Smooth muscle cell (in vitro differentiated cells): ENCODE data around the gene KDR. TPM values are rescaled to one million over a fixed set of nuclear protein-coding genes. Genes with fewer than 3 reads are reported as not detected.
A peak's percentile ranks its signal among the peaks of the same experiment; 100 is the strongest.

ENCODE experiments used
- DNase-seq: peaks from one replicate; lab custom pipeline; 2025; ENCODE audit not compliant: unreplicated experiment; lab: John Stamatoyannopoulos, UW
- H2AFZ ChIP-seq: fragments of 200-600 bp; sonication (generic); 2 replicates; pipeline ENCODE4 v1.6.0; 2016; ENCODE audit warnings: antibody characterized with exemption, low read depth, mild to moderate bottlenecking
- H3F3A ChIP-seq: fragments of 200-600 bp; sonication (generic); 2 replicates; pipeline ENCODE4 v1.6.0; 2017; ENCODE audit warnings: antibody characterized with exemption, low read depth
- H3K27ac ChIP-seq: fragments of 200-600 bp; sonication (generic); 2 replicates; pipeline ENCODE4 v1.5.1; 2016; ENCODE audit warnings: low read depth, mild to moderate bottlenecking
- H3K27me3 ChIP-seq: fragments of 200-600 bp; sonication (generic); 2 replicates; pipeline ENCODE4 v1.6.1; 2016; ENCODE audit warnings: low read depth, mild to moderate bottlenecking
- H3K36me3 ChIP-seq: fragments of 200-600 bp; sonication (generic); 2 replicates; pipeline ENCODE4 v1.5.1; 2016; ENCODE audit warnings: low read depth
- H3K4me1 ChIP-seq: fragments of 200-600 bp; sonication (generic); 2 replicates; pipeline ENCODE4 v1.5.1; 2016; ENCODE audit warnings: low read depth
- H3K4me2 ChIP-seq: fragments of 200-600 bp; sonication (generic); 2 replicates; pipeline ENCODE4 v1.6.0; 2016; ENCODE audit warnings: mild to moderate bottlenecking
- H3K4me3 ChIP-seq: fragments of 200-600 bp; sonication (generic); 2 replicates; pipeline ENCODE4 v1.5.1; 2016; ENCODE audit warnings: mild to moderate bottlenecking
- H3K79me2 ChIP-seq: fragments of 200-600 bp; sonication (generic); 2 replicates; pipeline ENCODE4 v1.6.0; 2016; ENCODE audit warnings: low read depth, mild to moderate bottlenecking
- H3K9ac ChIP-seq: fragments of 200-600 bp; sonication (generic); 2 replicates; pipeline ENCODE4 v1.6.0; 2016; ENCODE audit warnings: low read depth
- H3K9me3 ChIP-seq: fragments of 200-600 bp; sonication (generic); replicated peaks from 2 replicates; pipeline ENCODE4 v1.5.1; 2016; ENCODE audit warnings: low read depth
- H4K20me1 ChIP-seq: fragments of 200-600 bp; sonication (generic); 2 replicates; pipeline ENCODE4 v1.6.0; 2016; ENCODE audit warnings: low read depth
- whole genome bisulfite sequencing: methylation state at CpG from one replicate; pipeline ENCODE4 v1.1.7; 2016; ENCODE audit warnings: low lambda C conversion rate; 5-methylcytosine and 5-hydroxymethylcytosine counted together
- polyA plus RNA-seq: library from polyadenylated mRNA; unstranded; fragments of >200 nt; fragmentation: Nextera tagmentation; extraction: Ambion mirVana; gene quantifications from 2 replicates; pipeline ENCODE4 v1.2.1, GENCODE V29; 2016
- total RNA-seq: library from RNA; depleted of rRNA; stranded (reverse); fragments of >200 nt; gene quantifications from 2 replicates; pipeline ENCODE4 v1.2.3, GENCODE V29; 2014
- TF ChIP-seq, protein P1 (sequence below): fragments of 200-600 bp; sonication (generic); IDR thresholded peaks from 2 replicates; pipeline ENCODE4 v1.5.1; 2017; ENCODE audit warnings: borderline replicate concordance, mild to moderate bottlenecking, antibody characterized with exemption; ENCODE audit not compliant: insufficient read depth, poor library complexity, severe bottlenecking

KDR gene
- total and polyA plus RNA-seq, 2 experiments from 2014 or later: 27.7 to 56.3 TPM

DNA sequence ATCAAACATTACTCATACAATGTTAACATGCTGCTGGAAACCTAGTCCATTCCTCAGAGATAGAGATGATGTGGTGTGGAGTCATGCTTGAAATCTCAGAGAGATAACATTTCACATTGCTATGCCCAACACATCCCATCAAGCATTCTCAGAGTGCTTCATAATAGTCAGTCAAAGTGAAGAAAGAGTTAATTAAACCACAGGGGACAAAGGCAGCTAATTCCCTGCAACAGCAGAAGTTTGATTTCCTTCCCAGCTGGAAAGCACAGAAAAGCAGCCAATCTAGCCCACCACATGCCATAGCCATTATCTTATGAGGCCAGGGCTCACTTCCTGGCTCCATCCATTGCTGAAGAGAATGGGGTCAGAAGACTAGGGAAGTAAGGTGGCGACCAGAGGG is 8.9 kb downstream of the KDR start:
- Histone ChIP-seq H4K20me1 (no peaks in the 10 kb centered on the region), H3K4me3 (no peak overlapping the region), H3K9ac (no peak overlapping the region), H3F3A (no peaks in the 10 kb centered on the region), H3K4me1 (peaks cover 20% of the 10 kb centered on the region), H3K27me3 (no peaks in the 10 kb centered on the region), H2AFZ (no peak overlapping the region), H3K36me3 (peaks cover 9% of the 10 kb centered on the region), H3K9me3 (no peaks in the 10 kb centered on the region), H3K79me2 (peaks cover 46% of the 10 kb centered on the region), H3K4me2 (peak overlapping the region; percentile 11), H3K27ac (no peak overlapping the region)
- DNase-seq: no peak
- TF ChIP-seq, protein P1, sequence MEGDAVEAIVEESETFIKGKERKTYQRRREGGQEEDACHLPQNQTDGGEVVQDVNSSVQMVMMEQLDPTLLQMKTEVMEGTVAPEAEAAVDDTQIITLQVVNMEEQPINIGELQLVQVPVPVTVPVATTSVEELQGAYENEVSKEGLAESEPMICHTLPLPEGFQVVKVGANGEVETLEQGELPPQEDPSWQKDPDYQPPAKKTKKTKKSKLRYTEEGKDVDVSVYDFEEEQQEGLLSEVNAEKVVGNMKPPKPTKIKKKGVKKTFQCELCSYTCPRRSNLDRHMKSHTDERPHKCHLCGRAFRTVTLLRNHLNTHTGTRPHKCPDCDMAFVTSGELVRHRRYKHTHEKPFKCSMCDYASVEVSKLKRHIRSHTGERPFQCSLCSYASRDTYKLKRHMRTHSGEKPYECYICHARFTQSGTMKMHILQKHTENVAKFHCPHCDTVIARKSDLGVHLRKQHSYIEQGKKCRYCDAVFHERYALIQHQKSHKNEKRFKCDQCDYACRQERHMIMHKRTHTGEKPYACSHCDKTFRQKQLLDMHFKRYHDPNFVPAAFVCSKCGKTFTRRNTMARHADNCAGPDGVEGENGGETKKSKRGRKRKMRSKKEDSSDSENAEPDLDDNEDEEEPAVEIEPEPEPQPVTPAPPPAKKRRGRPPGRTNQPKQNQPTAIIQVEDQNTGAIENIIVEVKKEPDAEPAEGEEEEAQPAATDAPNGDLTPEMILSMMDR: no peak
- WGBS: 88% methylated on average over 1 of the region's 1 CpG

DNA sequence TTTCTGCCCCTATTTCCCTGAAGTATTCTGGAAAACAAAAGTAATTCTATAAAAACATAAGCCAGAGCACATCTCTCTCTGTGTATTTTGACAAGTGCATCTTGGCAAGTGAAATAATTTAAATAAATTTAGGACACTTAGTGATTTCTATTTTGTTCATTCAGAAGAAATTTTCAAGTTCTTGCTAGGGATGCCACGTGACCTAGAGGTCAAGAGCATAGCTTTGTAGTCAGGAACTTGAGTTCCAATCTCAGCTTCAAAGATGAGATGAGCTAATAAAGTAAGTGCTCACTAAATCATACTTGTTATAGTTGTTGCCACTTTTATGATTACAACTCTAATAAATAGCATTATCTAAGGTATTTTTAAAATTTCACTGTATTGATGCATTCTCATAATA is 13.8 kb downstream of the KDR start:
- TF ChIP-seq, protein P1: no peak
- H3K4me2 ChIP-seq: no peak overlapping the region
- peaks cover 12% of the 10 kb centered on the region for H3K79me2 ChIP-seq
- no peaks in the 10 kb centered on the region for H3K27me3 ChIP-seq
- H3K9ac ChIP-seq: no peak overlapping the region
- no peaks in the 10 kb centered on the region for H3F3A ChIP-seq
- WGBS: 100% methylated on average over 1 of the region's 1 CpG
- no peak overlapping the region for H3K4me3 ChIP-seq
- H3K36me3 ChIP-seq: peaks cover 15% of the 10 kb centered on the region
- no peak for DNase-seq
- no peak overlapping the region for H3K27ac ChIP-seq
- H3K9me3 ChIP-seq: no peaks in the 10 kb centered on the region
- H4K20me1 ChIP-seq: no peaks in the 10 kb centered on the region
- peaks cover 2% of the 10 kb centered on the region for H3K4me1 ChIP-seq
- no peak overlapping the region for H2AFZ ChIP-seq

DNA sequence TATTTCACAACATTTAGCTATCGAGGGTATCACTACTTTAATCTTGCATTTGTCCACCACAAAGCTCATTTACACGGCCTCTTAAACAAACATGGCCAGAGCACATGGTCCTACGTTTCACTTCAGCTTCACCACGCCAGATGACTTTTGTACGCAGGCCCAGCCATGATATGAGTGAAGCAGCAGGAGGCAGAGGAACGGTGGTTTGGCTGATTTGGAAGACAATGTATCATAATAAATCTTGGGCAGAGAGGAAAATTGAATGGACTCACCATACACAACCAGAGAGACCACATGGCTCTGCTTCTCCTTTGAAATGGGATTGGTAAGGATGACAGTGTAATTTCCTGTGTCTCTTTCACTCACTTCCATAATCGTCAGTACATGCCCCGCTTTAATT is 15.3 kb downstream of the KDR start:
- H3K27me3 ChIP-seq: no peaks in the 10 kb centered on the region
- DNase-seq: no peak

DNA sequence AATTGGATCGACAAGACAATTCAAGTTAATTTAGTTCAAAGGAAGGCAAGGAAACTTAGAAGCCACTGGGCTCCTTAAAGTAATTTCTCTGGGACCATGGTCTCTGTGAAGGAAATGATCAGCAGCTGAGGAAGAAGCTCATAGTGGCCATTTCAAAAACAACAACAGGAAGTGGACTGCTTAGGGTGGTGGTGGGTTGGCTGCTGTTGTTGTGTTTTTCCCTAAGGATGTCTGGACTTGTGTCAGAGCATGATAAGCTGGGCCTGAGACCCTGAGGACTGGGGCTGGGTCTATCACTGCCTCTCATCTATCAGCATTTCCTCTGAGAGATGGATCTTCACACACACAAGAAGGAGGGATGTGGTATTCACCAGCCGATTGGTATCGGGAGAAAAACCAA is 18.3 kb downstream of the KDR start:
- no peak overlapping the region for H3K4me3 ChIP-seq
- H3K9me3 ChIP-seq: no peaks in the 10 kb centered on the region
- H3K27me3 ChIP-seq: no peaks in the 10 kb centered on the region
- no peaks in the 10 kb centered on the region for H3K4me1 ChIP-seq
- no peaks in the 10 kb centered on the region for H4K20me1 ChIP-seq
- no peak overlapping the region for H3K27ac ChIP-seq
- H2AFZ ChIP-seq: no peak overlapping the region
- H3K79me2 ChIP-seq: no peaks in the 10 kb centered on the region
- TF ChIP-seq, protein P1: no peak
- WGBS: 94% methylated on average over 3 of the region's 3 CpGs
- H3K4me2 ChIP-seq: no peak overlapping the region
- no peak for DNase-seq
- H3F3A ChIP-seq: no peaks in the 10 kb centered on the region
- H3K36me3 ChIP-seq: peaks cover 12% of the 10 kb centered on the region
- H3K9ac ChIP-seq: no peak overlapping the region

More for the DNA sequence above, 15.3 kb downstream of the KDR start:
- TF ChIP-seq, protein P1: no peak
- no peak overlapping the region for H3K4me3 ChIP-seq
- no peak overlapping the region for H3K27ac ChIP-seq
- 81% methylated on average over 8 of the region's 8 CpGs for WGBS
- no peak overlapping the region for H3K4me2 ChIP-seq
- H3K36me3 ChIP-seq: peaks cover 15% of the 10 kb centered on the region
- no peak overlapping the region for H3K9ac ChIP-seq
- no peaks in the 10 kb centered on the region for H3K9me3 ChIP-seq
- H3K4me1 ChIP-seq: no peaks in the 10 kb centered on the region
- no peaks in the 10 kb centered on the region for H4K20me1 ChIP-seq
- H3K79me2 ChIP-seq: peaks cover 5% of the 10 kb centered on the region
- no peak overlapping the region for H2AFZ ChIP-seq
- no peaks in the 10 kb centered on the region for H3F3A ChIP-seq
